DOHH2 (cell line): Measurements from ENCODE around the gene OPN1LW.

Experiments used
- H3F3A ChIP-seq: fragments of 200-600 bp; sonication (generic), shearing (Covaris generic); 2 replicates; pipeline ENCODE4 v1.6.0; 2016; ENCODE audit warnings: antibody characterized with exemption, mild to moderate bottlenecking; ENCODE audit not compliant: control insufficient read depth, insufficient read depth
- H3K27ac ChIP-seq: fragments of 200-600 bp; sonication (generic); 2 replicates; pipeline ENCODE4 v1.5.1; 2014; ENCODE audit warnings: low read depth, mild to moderate bottlenecking, low read length, moderate library complexity
- H3K27me3 ChIP-seq: fragments of 200-600 bp; sonication (generic); 2 replicates; pipeline ENCODE4 v1.6.1; 2014; ENCODE audit warnings: mild to moderate bottlenecking, low read length, mixed read lengths; ENCODE audit not compliant: control insufficient read depth
- H3K36me3 ChIP-seq: fragments of 200-600 bp; sonication (generic); 2 replicates; pipeline ENCODE4 v1.6.1; 2014; ENCODE audit warnings: mild to moderate bottlenecking, low read length, moderate library complexity, mixed read lengths; ENCODE audit not compliant: control insufficient read depth
- H3K4me1 ChIP-seq: fragments of 200-600 bp; sonication (generic); 2 replicates; pipeline ENCODE4 v1.6.1; 2014; ENCODE audit warnings: mild to moderate bottlenecking, low read length, mixed read lengths; ENCODE audit not compliant: control insufficient read depth
- H3K4me2 ChIP-seq: fragments of 200-600 bp; sonication (generic); 2 replicates; pipeline ENCODE4 v1.6.0; 2014; ENCODE audit warnings: mild to moderate bottlenecking, low read length, moderate library complexity
- H3K4me3 ChIP-seq: fragments of 200-600 bp; sonication (generic); 2 replicates; pipeline ENCODE4 v1.5.1; 2014; ENCODE audit warnings: mild to moderate bottlenecking, low read length, mixed read lengths
- H3K79me2 ChIP-seq: fragments of 200-600 bp; sonication (generic); 2 replicates; pipeline ENCODE4 v1.6.1; 2014; ENCODE audit warnings: mild to moderate bottlenecking, low read length, mixed read lengths; ENCODE audit not compliant: control insufficient read depth
- H3K9me2 ChIP-seq: fragments of 200-600 bp; sonication (generic); replicated peaks from 2 replicates; pipeline ENCODE4 v1.6.1; 2014; ENCODE audit warnings: mild to moderate bottlenecking, low read length, mixed read lengths; ENCODE audit not compliant: control insufficient read depth
- H3K9me3 ChIP-seq: fragments of 200-600 bp; sonication (generic); 2 replicates; pipeline ENCODE4 v1.6.1; 2014; ENCODE audit warnings: antibody characterized with exemption, low read length, mixed read lengths; ENCODE audit not compliant: control insufficient read depth, insufficient read depth
- H4K20me1 ChIP-seq: fragments of 200-600 bp; sonication (generic); 2 replicates; pipeline ENCODE4 v1.6.0; 2014; ENCODE audit warnings: low read depth, mild to moderate bottlenecking, antibody characterized with exemption, low read length, moderate library complexity; ENCODE audit not compliant: control insufficient read depth, insufficient read depth
- EZH2phosphoT487 ChIP-seq: fragments of 200-600 bp; sonication (generic); IDR thresholded peaks from 2 replicates; pipeline ENCODE4 v1.6.1; 2017; ENCODE audit warnings: borderline replicate concordance, mild to moderate bottlenecking, antibody characterized with exemption, low read length, moderate library complexity, mixed read lengths
- TF ChIP-seq, protein P1 (sequence below): fragments of 200-600 bp; sonication (generic); IDR thresholded peaks from one replicate; pipeline ENCODE4 v1.5.1; 2014; ENCODE audit warnings: antibody characterized with exemption, mild to moderate bottlenecking, low read depth, low read length; ENCODE audit not compliant: poor library complexity, severe bottlenecking

OPN1LW gene

DNA sequence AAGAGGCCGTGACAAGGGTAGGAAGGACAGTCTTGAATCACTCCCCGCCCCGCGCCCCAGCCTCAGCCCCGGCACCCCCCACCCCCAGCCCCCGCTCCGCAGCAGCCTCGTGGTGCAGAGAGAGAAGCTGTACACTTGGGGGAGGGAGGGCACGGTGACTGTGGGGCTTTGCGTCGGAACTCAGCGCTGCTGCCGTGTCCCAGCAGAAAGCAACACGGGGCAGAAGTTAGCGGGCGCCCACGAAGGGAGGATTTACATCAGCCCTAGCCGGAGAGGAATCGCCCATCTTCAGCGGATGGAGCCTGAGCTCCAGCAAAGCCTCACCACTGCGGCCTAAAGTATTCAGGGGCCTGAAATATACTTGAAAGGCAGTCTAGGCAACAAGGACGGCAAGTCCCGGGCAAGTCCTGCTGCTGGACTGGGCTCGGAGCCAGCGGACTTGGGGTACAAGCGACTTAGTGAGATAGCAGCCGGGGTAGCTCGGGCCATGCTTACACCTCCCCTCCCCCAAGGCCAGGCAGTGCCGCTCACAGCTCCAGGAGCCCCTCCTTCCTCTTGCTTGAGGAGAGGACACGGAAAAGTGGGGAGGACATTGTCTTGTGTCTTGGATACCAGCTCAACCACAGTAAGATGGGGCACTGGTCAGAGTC, 18.5 kb upstream of the OPN1LW start:
- Histone ChIP-seq H3K9me3 (no peaks in the 10 kb centered on the region), H4K20me1 (no peaks in the 10 kb centered on the region), H3K79me2 (no peaks in the 10 kb centered on the region), H3K9me2 (no peaks in the 10 kb centered on the region), H3K4me3 (no peak overlapping the region), H3K4me1 (peaks cover 6% of the 10 kb centered on the region), H3K36me3 (no peaks in the 10 kb centered on the region), H3F3A (no peaks in the 10 kb centered on the region), H3K4me2 (no peak overlapping the region), H3K27ac (no peak overlapping the region), H3K27me3 (no peaks in the 10 kb centered on the region)
- TF ChIP-seq, protein P1, sequence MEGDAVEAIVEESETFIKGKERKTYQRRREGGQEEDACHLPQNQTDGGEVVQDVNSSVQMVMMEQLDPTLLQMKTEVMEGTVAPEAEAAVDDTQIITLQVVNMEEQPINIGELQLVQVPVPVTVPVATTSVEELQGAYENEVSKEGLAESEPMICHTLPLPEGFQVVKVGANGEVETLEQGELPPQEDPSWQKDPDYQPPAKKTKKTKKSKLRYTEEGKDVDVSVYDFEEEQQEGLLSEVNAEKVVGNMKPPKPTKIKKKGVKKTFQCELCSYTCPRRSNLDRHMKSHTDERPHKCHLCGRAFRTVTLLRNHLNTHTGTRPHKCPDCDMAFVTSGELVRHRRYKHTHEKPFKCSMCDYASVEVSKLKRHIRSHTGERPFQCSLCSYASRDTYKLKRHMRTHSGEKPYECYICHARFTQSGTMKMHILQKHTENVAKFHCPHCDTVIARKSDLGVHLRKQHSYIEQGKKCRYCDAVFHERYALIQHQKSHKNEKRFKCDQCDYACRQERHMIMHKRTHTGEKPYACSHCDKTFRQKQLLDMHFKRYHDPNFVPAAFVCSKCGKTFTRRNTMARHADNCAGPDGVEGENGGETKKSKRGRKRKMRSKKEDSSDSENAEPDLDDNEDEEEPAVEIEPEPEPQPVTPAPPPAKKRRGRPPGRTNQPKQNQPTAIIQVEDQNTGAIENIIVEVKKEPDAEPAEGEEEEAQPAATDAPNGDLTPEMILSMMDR = no peak
- no peak for TF ChIP-seq EZH2phosphoT487

DNA sequence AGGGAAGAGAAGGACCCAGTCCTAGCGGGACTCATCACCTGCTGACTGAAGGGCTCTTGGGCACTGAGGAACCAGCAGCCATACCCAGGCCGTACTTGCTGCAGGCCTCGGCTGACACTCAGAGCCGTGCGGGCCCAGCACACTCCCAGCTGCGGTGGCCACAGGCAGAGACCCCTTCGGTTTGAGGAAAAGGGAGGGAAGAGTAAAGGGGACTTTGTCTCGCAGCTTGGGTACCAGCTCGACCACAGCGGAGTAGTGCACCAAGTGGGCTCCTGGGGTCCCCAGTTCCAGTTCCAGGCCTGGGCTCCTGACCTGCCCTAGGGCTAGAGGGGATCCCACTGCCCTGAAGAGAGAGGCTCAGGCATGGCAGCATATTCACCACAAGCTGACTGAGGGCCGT, 17.9 kb upstream of the OPN1LW start:
- no peak for TF ChIP-seq EZH2phosphoT487
- TF ChIP-seq, protein P1 = no peak
- H3K27me3 ChIP-seq = no peaks in the 10 kb centered on the region
- no peaks in the 10 kb centered on the region for H3F3A ChIP-seq
- no peaks in the 10 kb centered on the region for H3K9me2 ChIP-seq
- H3K79me2 ChIP-seq = no peaks in the 10 kb centered on the region
- no peak overlapping the region for H3K4me2 ChIP-seq
- no peaks in the 10 kb centered on the region for H4K20me1 ChIP-seq
- H3K36me3 ChIP-seq = no peaks in the 10 kb centered on the region
- H3K4me3 ChIP-seq = no peak overlapping the region
- H3K9me3 ChIP-seq = no peaks in the 10 kb centered on the region
- peaks cover 6% of the 10 kb centered on the region for H3K4me1 ChIP-seq
- no peak overlapping the region for H3K27ac ChIP-seq

DNA sequence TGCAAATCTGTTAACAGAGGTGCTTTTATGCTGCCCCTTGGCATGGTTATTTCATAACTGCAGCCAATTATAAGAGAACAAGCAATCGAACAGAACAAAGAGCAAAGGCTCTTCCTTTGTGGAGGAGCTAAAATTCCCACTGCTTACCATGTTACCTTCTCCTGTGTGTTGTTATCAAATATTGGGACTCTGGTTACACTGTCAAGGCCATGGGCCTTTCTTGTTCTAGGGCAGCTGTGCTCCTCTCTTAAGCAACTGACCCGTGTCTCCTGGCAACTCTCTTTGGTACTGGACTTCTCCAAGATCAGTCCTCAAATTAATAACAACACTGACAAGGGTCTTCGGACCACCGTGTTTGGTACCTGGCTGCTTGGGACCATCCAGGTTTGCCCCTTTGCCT, 12.1 kb upstream of the OPN1LW start:
- no peaks in the 10 kb centered on the region for H3K9me3 ChIP-seq
- H3K4me3 ChIP-seq = no peak overlapping the region
- TF ChIP-seq EZH2phosphoT487 = no peak
- TF ChIP-seq, protein P1 = no peak

DNA sequence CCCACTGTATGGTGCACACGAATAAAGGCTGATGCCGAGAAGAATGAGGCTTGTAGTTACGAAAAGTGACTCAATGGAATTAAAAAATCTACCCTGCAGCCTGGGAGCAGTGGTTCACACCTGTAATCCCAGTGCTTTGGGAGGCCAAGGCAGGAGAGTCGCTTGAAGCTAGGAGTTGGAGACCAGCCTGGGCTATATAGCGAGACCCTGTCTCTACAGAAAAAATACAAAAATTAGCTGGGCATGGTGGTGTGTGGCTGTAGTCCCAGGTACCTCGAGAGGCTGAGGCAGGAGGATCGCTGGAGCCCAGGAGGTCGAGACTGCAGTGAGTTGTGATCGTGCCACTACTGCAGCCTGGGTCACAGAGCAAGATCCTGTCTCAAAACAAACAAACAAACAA, 11.7 kb upstream of the OPN1LW start:
- Histone ChIP-seq H3K4me1 (peaks cover 13% of the 10 kb centered on the region), H3F3A (0 out of 2 replicates have a peak, but pooled peaks cover 3% of the 10 kb centered on the region), H3K36me3 (no peaks in the 10 kb centered on the region), H3K27me3 (no peaks in the 10 kb centered on the region), H3K9me3 (no peaks in the 10 kb centered on the region), H3K79me2 (no peaks in the 10 kb centered on the region), H3K27ac (no peak overlapping the region), H3K4me2 (no peak overlapping the region), H4K20me1 (no peaks in the 10 kb centered on the region), H3K4me3 (no peak overlapping the region), H3K9me2 (no peaks in the 10 kb centered on the region)
- TF ChIP-seq EZH2phosphoT487 = no peak
- TF ChIP-seq, protein P1 = no peak

More for the DNA sequence above, 12.1 kb upstream of the OPN1LW start:
- Histone ChIP-seq H3K27me3 (no peaks in the 10 kb centered on the region), H4K20me1 (no peaks in the 10 kb centered on the region), H3F3A (0 out of 2 replicates have a peak, but pooled peaks cover 3% of the 10 kb centered on the region), H3K4me1 (peaks cover 13% of the 10 kb centered on the region), H3K27ac (no peak overlapping the region), H3K36me3 (no peaks in the 10 kb centered on the region), H3K4me2 (no peak overlapping the region), H3K9me2 (no peaks in the 10 kb centered on the region), H3K79me2 (no peaks in the 10 kb centered on the region)
